PFSK-1 (cell line): Measurements from ENCODE around the gene CDK19.

Source experiments
- FOXP2 ChIP-seq: optimal IDR thresholded peaks from 2 replicates; pipeline ENCODE3; 2011; ENCODE audit warnings: borderline replicate concordance, control low read depth, inconsistent platforms; ENCODE audit not compliant: insufficient read depth; ENCODE audit errors: extremely low read length, extremely low read depth
- POLR2AphosphoS5 ChIP-seq: IDR thresholded peaks from 2 replicates; pipeline ENCODE4 v1.6.1; 2012; ENCODE audit warnings: low read depth, mild to moderate bottlenecking, control low read depth, low read length, moderate library complexity
- TAF1 ChIP-seq: IDR thresholded peaks from 2 replicates; pipeline ENCODE4 v1.6.1; 2012; ENCODE audit warnings: low read length, control low read depth, borderline replicate concordance; ENCODE audit not compliant: insufficient read depth
- TF ChIP-seq, protein P1 (sequence below), 2 experiments: IDR thresholded peaks; 2 replicates each; pipeline versions ENCODE4 v1.6.1 to v1.8.0; 2011 to 2012; ENCODE audit warnings: low read depth in 2 of 2, low read length in 2 of 2, control low read depth in 1 of 2, inconsistent platforms in 1 of 2, mild to moderate bottlenecking in 1 of 2, moderate library complexity in 1 of 2; ENCODE audit not compliant: insufficient read depth in 1 of 2

DNA sequence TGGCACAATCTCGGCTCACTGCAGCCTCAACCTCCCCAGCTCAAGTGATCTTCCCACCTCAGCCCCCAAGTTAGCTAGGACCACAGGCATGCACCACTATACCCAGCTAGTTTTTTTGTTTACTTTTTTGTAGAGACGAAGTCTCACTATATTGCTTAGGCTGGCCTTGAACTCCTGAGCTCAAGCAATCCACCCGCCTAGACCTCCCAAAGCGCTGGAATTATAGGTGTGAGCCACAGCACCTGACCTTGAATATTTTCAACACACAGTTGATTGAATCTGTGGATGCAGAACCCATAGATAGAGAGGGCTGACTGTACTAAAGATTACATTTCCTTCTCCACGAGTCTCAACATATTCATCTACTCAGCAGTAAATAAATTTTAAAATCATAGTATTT lies 15.6 kb downstream of the CDK19 start:
- TF ChIP-seq, protein P1, sequence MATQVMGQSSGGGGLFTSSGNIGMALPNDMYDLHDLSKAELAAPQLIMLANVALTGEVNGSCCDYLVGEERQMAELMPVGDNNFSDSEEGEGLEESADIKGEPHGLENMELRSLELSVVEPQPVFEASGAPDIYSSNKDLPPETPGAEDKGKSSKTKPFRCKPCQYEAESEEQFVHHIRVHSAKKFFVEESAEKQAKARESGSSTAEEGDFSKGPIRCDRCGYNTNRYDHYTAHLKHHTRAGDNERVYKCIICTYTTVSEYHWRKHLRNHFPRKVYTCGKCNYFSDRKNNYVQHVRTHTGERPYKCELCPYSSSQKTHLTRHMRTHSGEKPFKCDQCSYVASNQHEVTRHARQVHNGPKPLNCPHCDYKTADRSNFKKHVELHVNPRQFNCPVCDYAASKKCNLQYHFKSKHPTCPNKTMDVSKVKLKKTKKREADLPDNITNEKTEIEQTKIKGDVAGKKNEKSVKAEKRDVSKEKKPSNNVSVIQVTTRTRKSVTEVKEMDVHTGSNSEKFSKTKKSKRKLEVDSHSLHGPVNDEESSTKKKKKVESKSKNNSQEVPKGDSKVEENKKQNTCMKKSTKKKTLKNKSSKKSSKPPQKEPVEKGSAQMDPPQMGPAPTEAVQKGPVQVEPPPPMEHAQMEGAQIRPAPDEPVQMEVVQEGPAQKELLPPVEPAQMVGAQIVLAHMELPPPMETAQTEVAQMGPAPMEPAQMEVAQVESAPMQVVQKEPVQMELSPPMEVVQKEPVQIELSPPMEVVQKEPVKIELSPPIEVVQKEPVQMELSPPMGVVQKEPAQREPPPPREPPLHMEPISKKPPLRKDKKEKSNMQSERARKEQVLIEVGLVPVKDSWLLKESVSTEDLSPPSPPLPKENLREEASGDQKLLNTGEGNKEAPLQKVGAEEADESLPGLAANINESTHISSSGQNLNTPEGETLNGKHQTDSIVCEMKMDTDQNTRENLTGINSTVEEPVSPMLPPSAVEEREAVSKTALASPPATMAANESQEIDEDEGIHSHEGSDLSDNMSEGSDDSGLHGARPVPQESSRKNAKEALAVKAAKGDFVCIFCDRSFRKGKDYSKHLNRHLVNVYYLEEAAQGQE (IDR thresholded peaks at IDR 0.05; ENCODE audit: insufficient read depth in 1 of 2, low read depth in 2 of 2, low read length in 2 of 2) = no peak
- TF ChIP-seq POLR2AphosphoS5 (no peak), FOXP2 (no peak), TAF1 (no peak)
